8988T (cell line): ENCODE results near the gene LRP8.

Experiments used
- DNase-seq: peaks from one replicate; pipeline ENCODE4 v3.0.0; 2011

LRP8 gene

GRCh38 chr1:53279296-53280200 is 48.3 kb downstream of the LRP8 start:
- DNase-seq: no peak

GRCh38 chr1:53278298-53278725 is 49.6 kb downstream of the LRP8 start:
- peak; percentile 93 for DNase-seq

GRCh38 chr1:53277326-53277725 is 50.5 kb downstream of the LRP8 start:
- no peak for DNase-seq

- no peak for DNase-seq
These were observed 51.0 kb downstream of the LRP8 start for GRCh38 chr1:53276902-53277281.

GRCh38 chr1:53276153-53276901 is 51.5 kb downstream of the LRP8 start:
- no peak for DNase-seq

- no peak for DNase-seq
These were observed 52.3 kb downstream of the LRP8 start for GRCh38 chr1:53275566-53275965.

GRCh38 chr1:53274541-53275185 is 53.2 kb downstream of the LRP8 start:
- no peak for DNase-seq

GRCh38 chr1:53274026-53274425 is 53.8 kb downstream of the LRP8 start:
- DNase-seq: no peak

- DNase-seq: no peak
These were observed 54.3 kb downstream of the LRP8 start for GRCh38 chr1:53273526-53273925.

GRCh38 chr1:53272349-53272748 is 55.5 kb downstream of the LRP8 start:
- no peak for DNase-seq

- no peak for DNase-seq
These were observed 56.3 kb downstream of the LRP8 start for GRCh38 chr1:53271446-53272090.

GRCh38 chr1:53270873-53271272 is 57.0 kb downstream of the LRP8 start:
- DNase-seq: no peak

- DNase-seq: no peak
These were observed 57.8 kb downstream of the LRP8 start for GRCh38 chr1:53270107-53270506.

- no peak for DNase-seq
These were observed 60.1 kb downstream of the LRP8 start for GRCh38 chr1:53267761-53268160.

GRCh38 chr1:53266038-53266437 is 61.8 kb downstream of the LRP8 start:
- DNase-seq: no peak

- no peak for DNase-seq
These were observed 62.3 kb downstream of the LRP8 start for GRCh38 chr1:53265581-53265980.

- no peak for DNase-seq
These were observed 63.8 kb downstream of the LRP8 start for GRCh38 chr1:53264048-53264447.

- DNase-seq: no peak
These were observed 65.9 kb downstream of the LRP8 start for GRCh38 chr1:53262000-53262399.

- no peak for DNase-seq
These were observed 67.1 kb downstream of the LRP8 start for GRCh38 chr1:53260631-53261247.

GRCh38 chr1:53259932-53260331 is 67.9 kb downstream of the LRP8 start:
- no peak for DNase-seq

- DNase-seq: no peak
These were observed 69.7 kb downstream of the LRP8 start for GRCh38 chr1:53258216-53258615.

GRCh38 chr1:53257454-53258081 is 70.3 kb downstream of the LRP8 start:
- DNase-seq: no peak
